Transverse colon (tissue), 4 donors: Measurements from ENCODE around the gene AFG3L2. TPM values are rescaled to one million over a fixed set of nuclear protein-coding genes. Genes with fewer than 3 reads are reported as not detected.
"Not testable (repeated sequence)": the region's sequence is repeated elsewhere in the genome, so short reads cannot be mapped to it uniquely, and the experiment has no call there.

Source experiments
- DNase-seq: peaks from one replicate; pipeline ENCODE4 v3.0.0-alpha.2; 2019
- H3K27ac ChIP-seq, 4 donors: fragments of 200-600 bp; sonication (generic); 2 replicates each; pipeline ENCODE4 v1.5.1; 2016 to 2018; ENCODE audit warnings: inconsistent platforms in 4 of 4
- H3K27me3 ChIP-seq: fragments of 200-600 bp; sonication (generic); 2 replicates; pipeline ENCODE4 v1.5.1; 2017; ENCODE audit warnings: inconsistent platforms
- H3K36me3 ChIP-seq, 4 donors: fragments of 200-600 bp; sonication (generic); 2 replicates each; pipeline ENCODE4 v1.5.1; 2017 to 2019; ENCODE audit warnings: inconsistent platforms in 4 of 4
- H3K4me1 ChIP-seq, 4 donors: fragments of 200-600 bp; sonication (generic); 2 replicates each; pipeline ENCODE4 v1.5.1; 2017 to 2020; ENCODE audit warnings: inconsistent platforms in 4 of 4
- H3K4me3 ChIP-seq, 4 donors: fragments of 200-600 bp; sonication (generic); 1 replicate in 1 of 4; 2 replicates in 3 of 4; pipeline versions ENCODE4 v1.5.1 to v1.6.1; 2017 to 2019; ENCODE audit warnings: inconsistent platforms in 4 of 4
- H3K9me3 ChIP-seq, 2 donors: fragments of 200-600 bp; sonication (generic); 2 replicates each; pipeline ENCODE4 v1.5.1; 2017 to 2019; ENCODE audit warnings: inconsistent platforms in 2 of 2
- EP300 ChIP-seq: sonication (generic); formaldehyde crosslinking; IDR thresholded peaks from one replicate; pipeline ENCODE4 v1.6.1; 2017; ENCODE audit warnings: antibody characterized with exemption, low read depth
- POLR2A ChIP-seq: fragments of 450-650 bp; IDR thresholded peaks from one replicate; pipeline ENCODE4 v1.6.1; 2016; ENCODE audit warnings: antibody characterized with exemption, mild to moderate bottlenecking, moderate library complexity
- POLR2AphosphoS5 ChIP-seq, 3 donors: sonication (generic); formaldehyde crosslinking; IDR thresholded peaks; one replicate each; pipeline ENCODE4 v1.6.1; 2016; ENCODE audit warnings: antibody characterized with exemption in 3 of 3
- WGBS, 2 donors: methylation state at CpG; one replicate each; pipeline ENCODE4 v1.1.5; 2018; ENCODE audit warnings: low coverage in 1 of 2; 5-methylcytosine and 5-hydroxymethylcytosine counted together
- in situ Hi-C, 4 donors: fragments of 200-750 bp; cut with MboI; loops; one replicate each; pipeline versions ENCODE4 v1.15.0 to v1.15.1; 2017; ENCODE audit warnings: low sequenced_read_pairs in 3 of 4, low pct_ligation_motif_present in 1 of 4, low pct_unique_long_range_greater_than_20kb in 1 of 4
- intact Hi-C: fragments of 100-400 bp; cut with DNase I; formaldehyde crosslinking; loops from one replicate; pipeline ENCODE4 v1.15.1; 2023; ENCODE audit warnings: low total_unique reads
- total RNA-seq, 4 donors: library from RNA; depleted of rRNA; stranded (reverse); fragments of >200 nt; gene quantifications; one replicate each; pipeline ENCODE4 v1.1.0, GENCODE V29; 2016
- TF ChIP-seq, protein P1 (sequence below), 5 experiments: fragments of 200-600 bp in 3 of 5; fragments of 450-650 bp in 2 of 5; sonication (generic) in 3 of 5; IDR thresholded peaks; 1 replicate in 2 of 5; 2 replicates in 3 of 5; pipeline ENCODE4 v1.5.1; 2016 to 2017; ENCODE audit warnings: antibody characterized with exemption in 5 of 5, inconsistent platforms in 3 of 5, mild to moderate bottlenecking in 2 of 5, moderate library complexity in 1 of 5

The AFG3L2 gene
- total RNA-seq, 4 donors from 2014 or later, result 74.1 to 95.6 (median 92.6) TPM

DNA sequence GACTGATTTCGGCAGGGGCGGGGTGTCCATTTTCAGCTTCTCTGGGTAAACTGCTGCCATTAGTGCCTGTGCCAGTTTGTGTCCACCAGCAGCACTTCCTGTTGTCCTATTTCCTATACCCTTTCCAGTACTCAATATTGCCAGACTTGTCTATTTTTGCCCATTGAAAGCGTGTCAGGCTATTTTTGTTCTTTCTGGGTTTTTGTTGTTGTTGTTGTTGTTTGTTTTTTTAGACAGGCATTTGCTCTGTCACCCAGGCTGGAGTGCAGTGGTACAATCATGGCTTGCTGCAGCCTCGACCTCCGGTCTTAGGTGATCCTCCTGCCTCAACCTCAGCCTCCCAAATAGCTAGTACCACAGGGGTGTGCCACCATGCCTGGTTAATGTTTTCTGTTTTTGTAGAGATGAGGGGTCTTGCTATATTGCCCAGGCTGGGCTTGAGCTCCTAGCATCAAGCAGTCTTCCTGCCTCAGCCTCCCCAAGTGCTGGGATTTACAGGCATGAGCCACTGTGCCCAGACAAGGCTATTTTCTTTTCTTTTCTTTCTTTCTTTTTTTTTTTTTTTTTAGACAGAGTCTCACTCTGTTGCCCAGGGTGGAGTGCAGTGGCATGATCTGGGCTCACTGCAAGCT lies 39.2 kb upstream of the AFG3L2 start:
- Histone ChIP-seq H3K4me3 (no peak overlapping the region), H3K36me3 (no peaks in the 10 kb centered on the region), H3K27ac (peak overlapping the region in 3 of 4 donors; percentile 9 to 43 (median 15)), H3K27me3 (no peaks in the 10 kb centered on the region), H3K9me3 (no peaks in the 10 kb centered on the region), H3K4me1 (peaks cover 0 to 24% (median 11%) of the 10 kb centered on the region in 4 donors)
- no peak for DNase-seq
- in situ Hi-C loops, result no loop called here
- 77 to 100% methylated on average over 2 to 5 of the region's 5 CpGs for WGBS, 2 donors
- no peak for TF ChIP-seq POLR2A
- TF ChIP-seq, protein P1, sequence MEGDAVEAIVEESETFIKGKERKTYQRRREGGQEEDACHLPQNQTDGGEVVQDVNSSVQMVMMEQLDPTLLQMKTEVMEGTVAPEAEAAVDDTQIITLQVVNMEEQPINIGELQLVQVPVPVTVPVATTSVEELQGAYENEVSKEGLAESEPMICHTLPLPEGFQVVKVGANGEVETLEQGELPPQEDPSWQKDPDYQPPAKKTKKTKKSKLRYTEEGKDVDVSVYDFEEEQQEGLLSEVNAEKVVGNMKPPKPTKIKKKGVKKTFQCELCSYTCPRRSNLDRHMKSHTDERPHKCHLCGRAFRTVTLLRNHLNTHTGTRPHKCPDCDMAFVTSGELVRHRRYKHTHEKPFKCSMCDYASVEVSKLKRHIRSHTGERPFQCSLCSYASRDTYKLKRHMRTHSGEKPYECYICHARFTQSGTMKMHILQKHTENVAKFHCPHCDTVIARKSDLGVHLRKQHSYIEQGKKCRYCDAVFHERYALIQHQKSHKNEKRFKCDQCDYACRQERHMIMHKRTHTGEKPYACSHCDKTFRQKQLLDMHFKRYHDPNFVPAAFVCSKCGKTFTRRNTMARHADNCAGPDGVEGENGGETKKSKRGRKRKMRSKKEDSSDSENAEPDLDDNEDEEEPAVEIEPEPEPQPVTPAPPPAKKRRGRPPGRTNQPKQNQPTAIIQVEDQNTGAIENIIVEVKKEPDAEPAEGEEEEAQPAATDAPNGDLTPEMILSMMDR (IDR thresholded peaks at IDR 0.05), result no peak
- intact Hi-C loops, result no loop called here

DNA sequence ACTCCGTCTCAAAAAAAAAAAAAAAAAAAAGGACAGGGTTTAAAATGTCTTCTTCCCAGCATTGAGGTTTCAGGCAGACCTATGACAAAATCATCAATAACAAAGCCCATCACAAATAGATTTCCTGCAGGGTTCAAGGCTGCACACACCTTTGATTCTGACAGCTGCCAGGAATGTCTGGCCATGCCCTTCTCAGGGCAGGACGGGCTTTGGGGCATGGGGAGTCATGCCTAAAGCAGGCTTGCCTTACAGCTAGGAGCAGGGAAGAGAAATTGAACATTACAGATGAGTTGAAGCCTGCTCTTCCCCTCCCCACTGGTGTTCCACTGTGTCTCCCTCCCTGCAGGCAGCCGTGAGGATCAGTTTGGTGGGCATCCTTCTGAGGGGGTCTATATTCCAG lies 34.4 kb upstream of the AFG3L2 start:
- WGBS, 2 donors, result 87 to 100% methylated on average over 1 to 3 of the region's 3 CpGs
- no peaks in the 10 kb centered on the region for H3K9me3 ChIP-seq
- H3K4me1 ChIP-seq, result peaks cover 3 to 33% (median 15%) of the 10 kb centered on the region in 4 donors
- DNase-seq, result no peak
- H3K27ac ChIP-seq, result no peak overlapping the region
- in situ Hi-C loops, result no loop called here
- TF ChIP-seq, protein P1 (IDR thresholded peaks at IDR 0.05), result no peak
- TF ChIP-seq EP300 (no peak), POLR2A (no peak), POLR2AphosphoS5 (IDR thresholded peaks at IDR 0.05) (no peak)
- intact Hi-C loops, result no loop called here
- H3K36me3 ChIP-seq, result no peaks in the 10 kb centered on the region
- no peaks in the 10 kb centered on the region for H3K27me3 ChIP-seq
- H3K4me3 ChIP-seq, result no peak overlapping the region

DNA sequence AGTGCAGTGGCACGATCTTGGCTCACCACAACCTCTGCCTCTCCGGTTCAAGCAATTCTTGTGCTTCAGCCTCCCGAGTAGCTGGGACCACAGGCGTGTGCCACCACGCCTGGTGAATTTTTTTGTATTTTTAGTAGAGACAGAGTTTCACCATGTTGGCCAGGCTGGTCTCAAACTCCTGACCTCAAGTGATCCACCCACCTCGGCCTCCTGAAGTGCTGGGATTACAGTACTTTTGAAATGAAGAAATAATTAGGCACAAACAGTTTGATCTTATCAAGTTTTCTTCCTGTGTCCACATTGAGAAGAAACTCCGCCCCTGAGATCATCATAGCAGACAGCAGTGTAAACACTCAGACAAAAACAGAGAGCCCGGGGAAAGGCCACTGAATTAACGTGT lies 33.7 kb upstream of the AFG3L2 start:
- H3K4me1 ChIP-seq, result peaks cover 3 to 34% (median 20%) of the 10 kb centered on the region in 4 donors
- DNase-seq, in situ Hi-C loops, H3K4me3 ChIP-seq, H3K36me3 ChIP-seq, H3K27me3 ChIP-seq, H3K9me3 ChIP-seq, H3K27ac ChIP-seq, intact Hi-C loops: not testable (repeated sequence)
- 75 to 90% methylated on average over 7 to 9 of the region's 9 CpGs for WGBS, 2 donors

DNA sequence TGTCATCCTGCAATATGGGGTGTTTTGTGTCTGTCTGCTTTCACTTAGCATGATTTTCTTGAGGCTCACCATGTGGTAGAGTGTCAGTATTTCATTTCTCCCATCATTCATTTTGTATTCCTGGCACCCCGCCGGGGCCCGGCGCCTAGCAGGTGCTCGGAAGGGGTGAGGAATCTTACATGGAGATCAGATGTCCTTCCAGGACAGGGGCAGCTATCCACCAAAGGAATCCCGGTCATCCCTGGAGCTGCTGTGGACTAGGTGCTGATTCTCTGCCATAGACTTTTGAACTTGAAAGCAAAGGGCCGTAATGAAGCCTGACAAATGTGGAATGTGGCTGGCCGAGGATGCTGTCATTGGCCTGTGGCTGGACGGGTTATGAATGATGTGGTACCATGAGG lies 33.1 kb upstream of the AFG3L2 start:
- no peak overlapping the region for H3K27ac ChIP-seq
- WGBS, 2 donors, result 90 to 92% methylated on average over 2 to 9 of the region's 9 CpGs

More for the DNA sequence above, 33.1 kb upstream of the AFG3L2 start:
- intact Hi-C loops (no loop called here), in situ Hi-C loops (no loop called here)
- Histone ChIP-seq H3K36me3 (no peaks in the 10 kb centered on the region), H3K9me3 (no peaks in the 10 kb centered on the region), H3K4me1 (peaks cover 3 to 32% (median 20%) of the 10 kb centered on the region in 4 donors), H3K4me3 (no peak overlapping the region), H3K27me3 (no peaks in the 10 kb centered on the region)
- no peak for DNase-seq
- TF ChIP-seq, protein P1 (IDR thresholded peaks at IDR 0.05), result no peak
- TF ChIP-seq EP300, result no peak
- TF ChIP-seq POLR2AphosphoS5 (IDR thresholded peaks at IDR 0.05), result no peak
- no peak for TF ChIP-seq POLR2A
